ENCODE measurements around the gene SYCE1. TPM values are rescaled to one million over a fixed set of nuclear protein-coding genes. Genes with fewer than 3 reads are reported as not detected.

Gene SYCE1
- total and polyA plus RNA-seq, 2 of the 8 experiments (the other 6 are each of a cell fraction or from before 2014, with no cell fraction given) = not detected

DNA sequence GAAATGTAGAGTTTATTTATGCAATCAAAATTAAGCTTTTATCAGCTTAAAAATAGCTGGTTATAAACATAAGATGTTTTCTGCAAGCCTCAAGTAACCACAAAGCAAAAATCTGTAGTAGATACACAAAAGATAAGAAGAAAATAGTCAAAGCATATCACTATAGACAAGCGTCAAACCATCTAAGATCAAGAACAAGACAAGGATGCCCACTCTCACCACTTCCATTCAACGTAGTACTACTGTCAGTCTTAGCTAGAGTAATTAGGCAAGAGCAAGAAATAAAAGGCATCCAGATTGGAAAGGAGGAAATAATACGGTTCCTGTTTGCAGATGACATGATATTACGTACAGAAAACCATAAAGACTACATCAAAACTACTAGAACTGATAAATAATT lies 55.7 kb downstream of the SYCE1 start (continued):
- no peak for TF ChIP-seq FOSL1 (IDR thresholded peaks at IDR 0.05; ENCODE audit: insufficient read depth, low read depth, low read length)
- no peak for TF ChIP-seq YY1 (IDR thresholded peaks at IDR 0.05; ENCODE audit: low read depth, low read length)
- TF ChIP-seq E2F6 (IDR thresholded peaks at IDR 0.05) = no peak
- no peak for TF ChIP-seq SIN3A (conservative IDR thresholded peaks at IDR 0.05 in 1 of 2, IDR thresholded peaks at IDR 0.05 in 1 of 2; ENCODE audit: low read depth in 1 of 2, low read length in 2 of 2)
- TF ChIP-seq CBX5 (IDR thresholded peaks at IDR 0.05; ENCODE audit: low read depth, low read length) = no peak
- no peak for TF ChIP-seq CHD1 (IDR thresholded peaks at IDR 0.05; ENCODE audit: low read depth, low read length)

Other genes with a start within 250 kb of the SYCE1 start
- 1.3 and 1.7 TPM in 2 replicates for gene CALY, start 228.7 kb downstream of the SYCE1 start, total RNA-seq (2021; fragmentation: NEBNext Ultra II Directional; extraction: Animal tissue kit (Norgen Biotek cat#: 25700))
- gene CALY, start 228.7 kb downstream of the SYCE1 start, polyA plus RNA-seq (2011; rRNA removed) = 1.5 and 3.2 TPM in 2 replicates
- gene PRAP1, start 218.2 kb downstream of the SYCE1 start, total RNA-seq (2021; fragmentation: NEBNext Ultra II Directional; extraction: Animal tissue kit (Norgen Biotek cat#: 25700)) = 0.61 TPM in 1 of 2 replicates, not detected in the other
- 1.4 and 1.6 TPM in 2 replicates for gene PRAP1, start 218.2 kb downstream of the SYCE1 start, polyA plus RNA-seq (2011; rRNA removed)
- gene FUOM, start 207.6 kb downstream of the SYCE1 start, total RNA-seq (2021; fragmentation: NEBNext Ultra II Directional; extraction: Animal tissue kit (Norgen Biotek cat#: 25700)) = 21.1 and 22.0 TPM in 2 replicates
- gene FUOM, start 207.6 kb downstream of the SYCE1 start, polyA plus RNA-seq (2011; rRNA removed) = 30.4 and 41.6 TPM in 2 replicates
- gene ECHS1, start 192.2 kb downstream of the SYCE1 start, total RNA-seq (2021; fragmentation: NEBNext Ultra II Directional; extraction: Animal tissue kit (Norgen Biotek cat#: 25700)) = 101 and 108 TPM in 2 replicates
- gene ECHS1, start 192.2 kb downstream of the SYCE1 start, polyA plus RNA-seq (2011; rRNA removed) = 41.7 and 52.2 TPM in 2 replicates
- 4.2 and 4.3 TPM in 2 replicates for gene PAOX, start 186.3 kb downstream of the SYCE1 start, total RNA-seq (2021; fragmentation: NEBNext Ultra II Directional; extraction: Animal tissue kit (Norgen Biotek cat#: 25700))
- gene PAOX, start 186.3 kb downstream of the SYCE1 start, polyA plus RNA-seq (2011; rRNA removed) = 3.7 and 6.5 TPM in 2 replicates
- 56.6 and 57.8 TPM in 2 replicates for gene MTG1, start 171.4 kb downstream of the SYCE1 start, total RNA-seq (2021; fragmentation: NEBNext Ultra II Directional; extraction: Animal tissue kit (Norgen Biotek cat#: 25700))
- gene MTG1, start 171.4 kb downstream of the SYCE1 start, polyA plus RNA-seq (2011; rRNA removed) = 81.6 and 97.2 TPM in 2 replicates
- 0.24 and 0.42 TPM in 2 replicates for gene SPRN, start 141.0 kb downstream of the SYCE1 start, total RNA-seq (2021; fragmentation: NEBNext Ultra II Directional; extraction: Animal tissue kit (Norgen Biotek cat#: 25700))
- 0.23 and 0.30 TPM in 2 replicates for gene SPRN, start 141.0 kb downstream of the SYCE1 start, polyA plus RNA-seq (2011; rRNA removed)
- gene SCART1, start 111.6 kb downstream of the SYCE1 start, total RNA-seq (2021; fragmentation: NEBNext Ultra II Directional; extraction: Animal tissue kit (Norgen Biotek cat#: 25700)) = 0.10 and 0.19 TPM in 2 replicates
- gene SCART1, start 111.6 kb downstream of the SYCE1 start, polyA plus RNA-seq (2011; rRNA removed) = 0.14 and 0.22 TPM in 2 replicates
- not detected in 2 replicates for gene CYP2E1, start 38.2 kb downstream of the SYCE1 start, total RNA-seq (2021; fragmentation: NEBNext Ultra II Directional; extraction: Animal tissue kit (Norgen Biotek cat#: 25700))
- 0.11 TPM in 2 replicates for gene CYP2E1, start 38.2 kb downstream of the SYCE1 start, polyA plus RNA-seq (2011; rRNA removed)
- not detected in 2 replicates for gene FRG2B, start 61.2 kb upstream of the SYCE1 start, total RNA-seq (2021; fragmentation: NEBNext Ultra II Directional; extraction: Animal tissue kit (Norgen Biotek cat#: 25700))
- gene FRG2B, start 61.2 kb upstream of the SYCE1 start, polyA plus RNA-seq (2011; rRNA removed) = not detected in 2 replicates

Data from H1 (cell line).